ENCODE results near the gene YIPF6. TPM values are rescaled to one million over a fixed set of nuclear protein-coding genes. Genes with fewer than 3 reads are reported as not detected.

Gene YIPF6
- total RNA-seq, 2 donors from 2014 or later: 31.1 to 33.0 TPM

GRCh38 chrX:68571610-68572311 is 72.9 kb downstream of the YIPF6 start:
- DNase-seq (no peak), ATAC-seq (peak in 1 of 2 donors; percentile 98)
- intact Hi-C loops (cut with DNase I): no loop called here

GRCh38 chrX:68574240-68574639 is 75.4 kb downstream of the YIPF6 start:
- intact Hi-C loops (cut with DNase I): no loop called here
- ATAC-seq: no peak

GRCh38 chrX:68579810-68580209 is 81.0 kb downstream of the YIPF6 start:
- ATAC-seq (no peak), DNase-seq (no peak)
- intact Hi-C loops (cut with DNase I): no loop called here

More at GRCh38 chrX:68574240-68574639, 75.4 kb downstream of the YIPF6 start:
- no peak for DNase-seq

GRCh38 chrX:68584221-68584620 is 85.4 kb downstream of the YIPF6 start:
- no peak for DNase-seq
- no peak for ATAC-seq
- intact Hi-C loops (cut with DNase I): no loop called here

Other genes with a start within 250 kb of the YIPF6 start
- gene OPHN1, start 65.6 kb upstream of the YIPF6 start, total RNA-seq: 1 to 10 TPM; 3.1 to 5.7 TPM
- gene STARD8, start 148.6 kb downstream of the YIPF6 start, total RNA-seq: 10 to 100 TPM; 13.2 to 15.2 TPM

All from left cardiac atrium (tissue), 4 donors.